ENCODE data around the gene TBCD.

DNA sequence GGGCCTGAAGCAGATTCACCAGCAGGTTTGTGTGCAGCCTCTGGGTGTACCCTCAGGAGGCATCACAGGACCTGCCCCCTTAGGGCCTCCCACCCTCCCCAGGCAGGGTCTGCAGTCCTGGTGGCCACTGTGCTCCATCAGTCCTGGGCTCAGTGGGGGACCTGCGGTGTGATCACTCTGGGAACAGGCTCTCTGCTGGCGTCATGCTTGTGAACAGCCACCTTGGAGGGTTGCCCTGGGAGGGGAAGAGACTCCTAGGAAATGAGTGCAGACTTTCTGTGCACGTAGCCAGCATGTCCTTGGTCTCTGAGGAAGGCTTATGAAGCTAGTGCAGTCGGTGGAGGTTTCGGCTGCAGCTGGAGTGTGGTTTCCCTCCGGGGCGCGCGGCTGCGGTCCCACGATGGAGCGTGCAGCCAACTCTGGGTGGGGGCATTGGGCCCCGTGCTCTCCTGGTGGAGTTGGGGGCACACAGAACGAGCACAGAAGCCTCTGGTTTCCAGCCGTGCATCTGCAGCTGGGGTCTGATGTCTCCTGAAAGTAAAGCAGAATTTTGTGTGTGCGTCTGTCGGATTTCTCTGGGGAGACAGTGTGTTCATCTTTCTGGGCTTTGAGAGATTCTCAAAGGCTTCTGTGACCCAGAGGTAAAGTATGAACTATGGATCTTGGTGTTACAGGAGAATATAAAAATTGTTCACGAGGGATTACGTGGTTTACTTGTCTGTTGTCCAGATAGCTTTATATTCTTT, 156.1 kb downstream of the TBCD start:
- no peak for TF ChIP-seq EZH2 (IDR thresholded peaks at IDR 0.05; ENCODE audit: insufficient read depth, low read length)
- TF ChIP-seq, protein P1, sequence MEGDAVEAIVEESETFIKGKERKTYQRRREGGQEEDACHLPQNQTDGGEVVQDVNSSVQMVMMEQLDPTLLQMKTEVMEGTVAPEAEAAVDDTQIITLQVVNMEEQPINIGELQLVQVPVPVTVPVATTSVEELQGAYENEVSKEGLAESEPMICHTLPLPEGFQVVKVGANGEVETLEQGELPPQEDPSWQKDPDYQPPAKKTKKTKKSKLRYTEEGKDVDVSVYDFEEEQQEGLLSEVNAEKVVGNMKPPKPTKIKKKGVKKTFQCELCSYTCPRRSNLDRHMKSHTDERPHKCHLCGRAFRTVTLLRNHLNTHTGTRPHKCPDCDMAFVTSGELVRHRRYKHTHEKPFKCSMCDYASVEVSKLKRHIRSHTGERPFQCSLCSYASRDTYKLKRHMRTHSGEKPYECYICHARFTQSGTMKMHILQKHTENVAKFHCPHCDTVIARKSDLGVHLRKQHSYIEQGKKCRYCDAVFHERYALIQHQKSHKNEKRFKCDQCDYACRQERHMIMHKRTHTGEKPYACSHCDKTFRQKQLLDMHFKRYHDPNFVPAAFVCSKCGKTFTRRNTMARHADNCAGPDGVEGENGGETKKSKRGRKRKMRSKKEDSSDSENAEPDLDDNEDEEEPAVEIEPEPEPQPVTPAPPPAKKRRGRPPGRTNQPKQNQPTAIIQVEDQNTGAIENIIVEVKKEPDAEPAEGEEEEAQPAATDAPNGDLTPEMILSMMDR (IDR thresholded peaks at IDR 0.05; ENCODE audit: insufficient read depth, low read depth, low read length), result no peak
